Measurements from ENCODE around the gene PRICKLE4.
"Not testable (repeated sequence)": the region's sequence is repeated elsewhere in the genome, so short reads cannot be mapped to it uniquely, and the experiment has no call there.

PRICKLE4 gene

GRCh38 chr6:41811946-41812345, 31.4 kb downstream of the PRICKLE4 start:
- 95% methylated on average over 13 of the region's 13 CpGs for WGBS
- not testable (repeated sequence) for H3K4me3 ChIP-seq (ENCODE audit: low read length); H3K27me3 ChIP-seq (ENCODE audit: insufficient read depth, low read length); H3K4me1 ChIP-seq (ENCODE audit: insufficient read depth, low read length); H3K27ac ChIP-seq (ENCODE audit: low read depth, low read length); H3K9me3 ChIP-seq (ENCODE audit: insufficient read depth, low read depth, low read length); H3K9ac ChIP-seq (ENCODE audit: low read depth, low read length); H3K36me3 ChIP-seq (ENCODE audit: insufficient read depth, low read length)

GRCh38 chr6:41813469-41813868, 32.9 kb downstream of the PRICKLE4 start:
- Histone ChIP-seq H3K9ac (ENCODE audit: low read depth, low read length) (no peak overlapping the region), H3K9me3 (ENCODE audit: insufficient read depth, low read depth, low read length) (no peaks in the 10 kb centered on the region), H3K27me3 (ENCODE audit: insufficient read depth, low read length) (no peaks in the 10 kb centered on the region), H3K36me3 (ENCODE audit: insufficient read depth, low read length) (no peaks in the 10 kb centered on the region), H3K27ac (ENCODE audit: low read depth, low read length) (no peak overlapping the region), H3K4me1 (ENCODE audit: insufficient read depth, low read length) (peaks cover under 1% of the 10 kb centered on the region; the same call in 1 of the 2 replicates), H3K4me3 (ENCODE audit: low read length) (no peak overlapping the region)
- WGBS, result 91% methylated on average over 2 of the region's 2 CpGs

GRCh38 chr6:41813956-41814355, 33.4 kb downstream of the PRICKLE4 start:
- WGBS, result 89% methylated on average over 1 of the region's 2 CpGs
- Histone ChIP-seq H3K4me1 (ENCODE audit: insufficient read depth, low read length) (peaks cover 4% of the 10 kb centered on the region; the same call in 1 of the 2 replicates), H3K27ac (ENCODE audit: low read depth, low read length) (no peak overlapping the region), H3K36me3 (ENCODE audit: insufficient read depth, low read length) (no peaks in the 10 kb centered on the region), H3K4me3 (ENCODE audit: low read length) (no peak overlapping the region), H3K27me3 (ENCODE audit: insufficient read depth, low read length) (no peaks in the 10 kb centered on the region), H3K9ac (ENCODE audit: low read depth, low read length) (no peak overlapping the region), H3K9me3 (ENCODE audit: insufficient read depth, low read depth, low read length) (no peaks in the 10 kb centered on the region)

- H3K27ac ChIP-seq (ENCODE audit: low read depth, low read length), result no peak overlapping the region
- H3K36me3 ChIP-seq (ENCODE audit: insufficient read depth, low read length), result no peaks in the 10 kb centered on the region
- H3K9ac ChIP-seq (ENCODE audit: low read depth, low read length), result no peak overlapping the region
- H3K4me3 ChIP-seq (ENCODE audit: low read length), result no peak overlapping the region
- H3K4me1 ChIP-seq (ENCODE audit: insufficient read depth, low read length), result peaks cover 4% of the 10 kb centered on the region; the same call in 1 of the 2 replicates
- no peaks in the 10 kb centered on the region for H3K9me3 ChIP-seq (ENCODE audit: insufficient read depth, low read depth, low read length)
- no peaks in the 10 kb centered on the region for H3K27me3 ChIP-seq (ENCODE audit: insufficient read depth, low read length)
- WGBS, result 89% methylated on average over 4 of the region's 4 CpGs
Measured at GRCh38 chr6:41814629-41815028, 34.0 kb downstream of the PRICKLE4 start.

- Histone ChIP-seq H3K4me3 (ENCODE audit: low read length) (no peak overlapping the region), H3K36me3 (ENCODE audit: insufficient read depth, low read length) (no peaks in the 10 kb centered on the region), H3K27me3 (ENCODE audit: insufficient read depth, low read length) (no peaks in the 10 kb centered on the region), H3K9me3 (ENCODE audit: insufficient read depth, low read depth, low read length) (no peaks in the 10 kb centered on the region), H3K27ac (ENCODE audit: low read depth, low read length) (no peak overlapping the region), H3K4me1 (ENCODE audit: insufficient read depth, low read length) (peaks cover 4% of the 10 kb centered on the region; the same call in 1 of the 2 replicates), H3K9ac (ENCODE audit: low read depth, low read length) (no peak overlapping the region)
- WGBS, result 81% methylated on average over 1 of the region's 1 CpG
Measured at GRCh38 chr6:41815587-41815986, 35.0 kb downstream of the PRICKLE4 start.

- no peaks in the 10 kb centered on the region for H3K9me3 ChIP-seq (ENCODE audit: insufficient read depth, low read depth, low read length)
- WGBS, result 95% methylated on average over 4 of the region's 4 CpGs
- H3K27me3 ChIP-seq (ENCODE audit: insufficient read depth, low read length), result no peaks in the 10 kb centered on the region
- no peak overlapping the region for H3K4me3 ChIP-seq (ENCODE audit: low read length)
- no peak overlapping the region for H3K27ac ChIP-seq (ENCODE audit: low read depth, low read length)
- H3K9ac ChIP-seq (ENCODE audit: low read depth, low read length), result no peak overlapping the region
- H3K4me1 ChIP-seq (ENCODE audit: insufficient read depth, low read length), result peaks cover 4% of the 10 kb centered on the region; the same call in 1 of the 2 replicates
- no peaks in the 10 kb centered on the region for H3K36me3 ChIP-seq (ENCODE audit: insufficient read depth, low read length)
Measured at GRCh38 chr6:41818271-41819054, 37.9 kb downstream of the PRICKLE4 start.

- Histone ChIP-seq H3K27ac (ENCODE audit: low read depth, low read length) (no peak overlapping the region), H3K9ac (ENCODE audit: low read depth, low read length) (no peak overlapping the region), H3K9me3 (ENCODE audit: insufficient read depth, low read depth, low read length) (no peaks in the 10 kb centered on the region), H3K4me3 (ENCODE audit: low read length) (no peak overlapping the region), H3K27me3 (ENCODE audit: insufficient read depth, low read length) (no peaks in the 10 kb centered on the region), H3K4me1 (ENCODE audit: insufficient read depth, low read length) (peaks cover 4% of the 10 kb centered on the region; the same call in 1 of the 2 replicates), H3K36me3 (ENCODE audit: insufficient read depth, low read length) (no peaks in the 10 kb centered on the region)
- WGBS, result 85% methylated on average over 4 of the region's 4 CpGs
Measured at GRCh38 chr6:41821266-41821665, 40.7 kb downstream of the PRICKLE4 start.

GRCh38 chr6:41822021-41822420, 41.4 kb downstream of the PRICKLE4 start:
- H3K27ac ChIP-seq (ENCODE audit: low read depth, low read length), result no peak overlapping the region
- no peaks in the 10 kb centered on the region for H3K36me3 ChIP-seq (ENCODE audit: insufficient read depth, low read length)
- H3K4me3 ChIP-seq (ENCODE audit: low read length), result no peak overlapping the region
- WGBS, result 97% methylated on average over 1 of the region's 1 CpG
- H3K9ac ChIP-seq (ENCODE audit: low read depth, low read length), result no peak overlapping the region
- no peaks in the 10 kb centered on the region for H3K9me3 ChIP-seq (ENCODE audit: insufficient read depth, low read depth, low read length)
- peaks cover 4% of the 10 kb centered on the region; the same call in 1 of the 2 replicates for H3K4me1 ChIP-seq (ENCODE audit: insufficient read depth, low read length)
- H3K27me3 ChIP-seq (ENCODE audit: insufficient read depth, low read length), result no peaks in the 10 kb centered on the region

GRCh38 chr6:41823178-41823577, 42.6 kb downstream of the PRICKLE4 start:
- H3K4me3 ChIP-seq (ENCODE audit: low read length), result no peak overlapping the region
- H3K9ac ChIP-seq (ENCODE audit: low read depth, low read length), result no peak overlapping the region
- WGBS, result 98% methylated on average over 1 of the region's 1 CpG
- H3K4me1 ChIP-seq (ENCODE audit: insufficient read depth, low read length), result peaks cover 4% of the 10 kb centered on the region; the same call in 1 of the 2 replicates
- H3K27me3 ChIP-seq (ENCODE audit: insufficient read depth, low read length), result no peaks in the 10 kb centered on the region
- H3K9me3 ChIP-seq (ENCODE audit: insufficient read depth, low read depth, low read length), result no peaks in the 10 kb centered on the region
- no peaks in the 10 kb centered on the region for H3K36me3 ChIP-seq (ENCODE audit: insufficient read depth, low read length)
- no peak overlapping the region for H3K27ac ChIP-seq (ENCODE audit: low read depth, low read length)

- no peak overlapping the region for H3K9ac ChIP-seq (ENCODE audit: low read depth, low read length)
- H3K27me3 ChIP-seq (ENCODE audit: insufficient read depth, low read length), result no peaks in the 10 kb centered on the region
- H3K36me3 ChIP-seq (ENCODE audit: insufficient read depth, low read length), result no peaks in the 10 kb centered on the region
- H3K27ac ChIP-seq (ENCODE audit: low read depth, low read length), result no peak overlapping the region
- H3K9me3 ChIP-seq (ENCODE audit: insufficient read depth, low read depth, low read length), result no peaks in the 10 kb centered on the region
- H3K4me3 ChIP-seq (ENCODE audit: low read length), result no peak overlapping the region
- 90% methylated on average over 12 of the region's 13 CpGs for WGBS
- no peaks in the 10 kb centered on the region for H3K4me1 ChIP-seq (ENCODE audit: insufficient read depth, low read length)
Measured at GRCh38 chr6:41824571-41825569, 44.3 kb downstream of the PRICKLE4 start.

Data from HUES64 (cell line).